HG02943 (cell line): ENCODE data around the gene HIVEP3.
A peak's percentile ranks its signal among the peaks of the same experiment; 100 is the strongest.
"Not testable (repeated sequence)": the region's sequence is repeated elsewhere in the genome, so short reads cannot be mapped to it uniquely, and the experiment has no call there.

Experiments
- ATAC-seq: cut with Tn5 transposase; IDR thresholded peaks from one replicate; pipeline ENCODE4 v1.9.1; 2021; ENCODE audit warnings: mild to moderate bottlenecking, low read depth, moderate library complexity; ENCODE audit not compliant: unreplicated experiment

The HIVEP3 gene

GRCh38 chr1:41918450-41919043 lies at the start of gene HIVEP3:
Gene HIVEP3, minus strand, starts transcription at chr1:41918922.
- ATAC-seq: no peak

DNA sequence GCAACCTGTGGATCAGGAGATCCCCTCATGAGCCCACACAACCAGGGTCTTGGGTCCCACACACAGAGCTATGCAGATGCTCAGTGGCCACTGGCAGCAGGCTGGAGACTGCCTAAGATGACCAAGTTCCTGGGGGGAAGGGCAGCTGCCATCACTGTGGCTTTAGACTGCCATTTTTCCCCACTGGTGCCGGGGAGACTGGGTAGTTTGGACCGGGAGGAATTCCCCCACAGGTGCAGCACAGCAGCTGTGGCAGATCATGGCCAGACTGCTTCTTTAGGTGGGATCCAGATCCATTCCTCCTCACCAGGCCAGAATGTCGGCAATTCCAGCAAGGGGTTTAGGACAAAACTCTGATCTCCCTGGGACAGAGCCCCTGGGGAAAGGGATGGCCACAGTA lies 45.7 kb upstream of the HIVEP3 start:
- no peak for ATAC-seq

DNA sequence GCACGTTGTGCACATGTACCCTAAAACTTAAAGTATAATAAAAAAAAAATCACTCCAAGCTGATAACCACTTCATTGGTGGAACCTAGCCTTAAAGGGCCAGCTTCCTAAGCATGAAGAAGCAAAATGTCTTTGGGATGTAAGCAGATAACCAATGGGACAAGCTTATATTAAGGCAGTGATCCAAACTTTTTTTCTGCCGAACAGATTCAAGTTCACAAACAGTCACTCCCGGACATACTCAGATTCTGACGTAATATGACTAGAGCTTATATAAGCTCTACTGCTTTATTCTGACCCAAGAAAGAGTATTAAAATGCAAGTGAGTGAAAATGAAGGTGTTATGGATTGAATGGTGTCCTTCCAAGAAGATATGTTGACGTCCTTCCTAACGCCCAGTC lies 44.9 kb upstream of the HIVEP3 start:
- no peak for ATAC-seq

- no peak for ATAC-seq
Observed at GRCh38 chr1:41958015-41958673, 39.4 kb upstream of the HIVEP3 start.

DNA sequence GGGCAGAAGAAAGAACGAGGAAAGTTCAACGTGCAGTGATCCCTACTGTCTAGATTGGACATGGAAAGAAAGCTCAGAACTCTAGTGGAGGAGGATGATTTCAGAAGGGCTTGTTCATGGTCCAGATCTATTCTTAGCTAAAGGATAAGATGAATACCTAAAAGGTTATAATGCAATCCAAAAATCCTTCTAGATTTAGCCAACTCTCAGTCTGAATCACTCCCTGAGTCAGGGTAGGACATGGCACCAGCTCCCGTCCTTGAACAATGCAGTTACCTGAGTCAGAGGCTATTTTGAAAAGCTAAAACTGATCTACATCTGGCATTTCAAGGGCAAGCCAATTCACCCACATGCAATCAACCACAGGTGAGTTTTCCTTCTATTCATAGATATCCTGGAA lies 38.8 kb upstream of the HIVEP3 start:
- no peak for ATAC-seq

DNA sequence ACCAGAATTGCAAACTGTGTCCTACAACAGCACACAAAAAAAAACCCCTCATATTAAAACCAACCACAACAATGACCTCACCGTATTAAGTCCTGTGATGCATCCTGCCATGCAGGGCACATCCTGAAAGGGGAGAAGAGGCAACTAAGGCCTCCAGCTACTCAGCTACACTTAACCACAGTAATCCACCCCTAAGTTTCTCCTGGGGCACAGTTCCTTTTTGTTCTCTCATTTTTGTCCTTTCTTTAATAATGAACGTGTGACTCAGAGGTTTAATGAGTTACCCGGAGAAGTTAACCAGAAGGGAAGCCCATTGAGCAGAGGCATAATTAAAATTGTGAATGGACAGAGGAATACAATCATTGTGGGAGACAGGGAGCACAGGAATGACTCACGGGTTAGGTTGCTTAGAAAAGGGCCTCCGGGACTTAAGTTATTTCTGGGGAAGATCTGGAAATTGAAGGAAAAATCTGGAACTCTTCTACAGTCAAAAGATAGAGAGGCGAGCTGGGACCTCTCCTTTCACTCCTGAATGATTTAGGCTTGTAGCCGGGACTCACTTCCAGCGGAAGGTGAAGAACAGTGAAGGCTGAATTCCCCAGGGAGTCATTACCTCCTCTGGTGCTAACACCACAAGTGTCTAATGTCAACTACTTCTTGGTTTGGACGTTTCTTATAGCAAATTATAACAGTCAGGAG lies 36.9 kb upstream of the HIVEP3 start:
- peak; percentile 71 for ATAC-seq

DNA sequence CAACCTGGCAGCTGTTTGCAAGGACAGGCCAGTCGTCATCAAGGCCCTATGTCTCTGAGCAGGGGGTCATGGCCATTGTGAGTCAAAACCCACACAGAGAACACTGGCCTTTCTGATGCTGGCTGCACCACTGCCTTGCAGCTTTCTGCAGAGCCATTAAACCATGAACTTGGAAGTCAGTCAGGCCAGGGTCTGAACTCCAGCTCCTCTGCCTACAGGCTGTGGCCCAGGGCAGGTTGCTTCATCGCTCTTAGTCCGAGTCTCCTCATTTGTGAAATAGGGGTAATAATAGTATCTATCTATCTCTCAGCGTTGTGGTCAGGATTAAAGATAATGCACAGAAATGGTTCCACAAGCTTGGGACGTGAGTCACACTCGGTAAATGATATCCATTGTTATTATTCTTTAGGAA lies 35.8 kb upstream of the HIVEP3 start:
- ATAC-seq: no peak

DNA sequence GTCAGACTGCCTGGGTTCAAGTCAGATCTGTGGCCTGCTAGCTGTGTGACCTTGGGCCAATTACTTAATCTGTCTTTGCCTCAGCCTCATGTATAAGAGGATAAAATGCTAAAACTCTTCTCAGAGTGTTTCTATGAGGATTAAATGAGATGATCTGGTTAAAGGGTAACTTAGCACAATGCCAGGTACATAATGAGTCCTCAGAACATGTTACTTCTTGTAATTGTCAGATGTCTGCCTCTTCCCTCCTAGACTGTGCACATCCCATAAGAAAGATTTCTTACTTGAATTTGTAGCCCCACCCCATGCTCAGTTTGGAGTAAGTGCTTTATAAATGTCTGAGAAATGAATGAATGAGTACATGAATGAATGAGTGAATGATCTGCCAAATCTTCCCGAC lies 34.6 kb upstream of the HIVEP3 start:
- no peak for ATAC-seq

DNA sequence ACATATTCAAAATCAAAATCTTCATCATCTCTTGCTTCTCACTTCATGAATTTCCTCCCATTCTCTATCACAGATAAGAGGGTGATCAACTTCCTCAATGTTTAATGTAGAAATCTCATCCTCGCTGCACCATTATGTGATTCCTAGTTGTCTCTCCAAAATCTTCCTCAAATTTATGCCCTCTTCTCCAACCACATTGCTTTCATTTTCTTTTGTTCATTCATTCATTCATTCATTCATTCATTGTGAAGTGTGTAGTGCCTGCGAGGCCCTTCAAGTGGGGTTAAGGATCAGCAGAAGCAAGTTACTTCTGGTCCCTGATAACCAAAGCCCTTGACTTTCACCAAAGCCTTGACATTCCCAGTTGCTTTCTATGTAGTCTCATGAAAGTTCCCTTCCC lies 33.5 kb upstream of the HIVEP3 start:
- ATAC-seq: no peak

GRCh38 chr1:41951492-41951891 lies 32.8 kb upstream of the HIVEP3 start:
- not testable (repeated sequence) for ATAC-seq

- ATAC-seq: no peak
Observed at GRCh38 chr1:41950820-41951219, 32.1 kb upstream of the HIVEP3 start.

DNA sequence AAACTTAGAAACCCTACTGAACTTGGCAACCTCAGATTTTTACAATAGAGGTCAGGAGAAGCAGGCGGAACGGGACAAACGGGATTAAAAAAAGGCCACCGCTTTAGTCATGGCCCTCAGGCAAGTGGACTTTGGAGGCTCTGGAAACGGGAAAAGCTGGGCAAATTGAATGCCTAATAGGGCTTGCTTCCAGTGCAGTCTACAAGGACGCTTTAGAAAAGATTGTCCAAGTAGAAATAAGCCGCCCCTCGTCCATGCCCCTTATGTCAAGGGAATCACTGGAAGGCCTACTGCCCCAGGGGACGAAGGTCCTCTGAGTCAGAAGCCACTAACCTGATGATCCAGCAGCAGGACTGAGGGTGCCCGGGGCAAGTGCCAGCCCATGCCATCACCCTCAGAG lies 27.2 kb upstream of the HIVEP3 start:
- ATAC-seq: not testable (repeated sequence)

DNA sequence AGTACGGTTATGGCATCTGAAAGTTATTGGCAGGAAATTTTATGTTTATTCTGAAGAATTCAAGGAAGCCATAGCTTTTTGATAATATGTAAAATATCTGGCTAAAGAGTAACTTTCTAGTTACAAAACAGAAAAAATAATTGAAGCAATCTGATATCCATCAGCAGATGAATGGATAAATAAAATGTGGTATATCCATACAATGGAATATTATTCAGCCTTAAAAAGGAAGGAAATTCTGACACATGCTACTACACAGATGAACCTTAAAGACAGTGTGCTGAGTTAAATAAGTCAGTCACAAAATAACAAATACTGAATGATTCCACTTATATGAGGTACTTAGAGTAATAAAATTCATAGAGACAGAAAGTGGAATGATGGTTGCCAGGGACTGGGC lies 25.0 kb upstream of the HIVEP3 start:
- ATAC-seq: no peak

DNA sequence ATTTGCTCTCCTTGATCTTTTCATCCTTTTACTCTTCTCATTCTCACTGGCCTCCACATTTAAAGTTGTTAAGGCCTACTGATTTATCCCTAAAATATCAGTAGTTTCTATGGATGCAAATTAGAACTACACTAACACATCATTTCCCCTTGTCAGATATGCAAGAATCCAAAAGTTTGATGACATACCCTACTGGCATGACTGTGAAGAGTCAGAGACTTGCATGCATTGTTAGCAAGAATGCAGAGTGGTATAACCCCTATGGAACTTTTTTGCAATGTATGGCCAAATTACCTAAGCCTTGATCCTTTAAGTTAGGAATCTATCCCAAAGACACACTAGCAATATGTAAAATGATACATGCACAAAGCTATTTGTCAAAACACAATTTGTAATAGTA lies 23.6 kb upstream of the HIVEP3 start:
- no peak for ATAC-seq

DNA sequence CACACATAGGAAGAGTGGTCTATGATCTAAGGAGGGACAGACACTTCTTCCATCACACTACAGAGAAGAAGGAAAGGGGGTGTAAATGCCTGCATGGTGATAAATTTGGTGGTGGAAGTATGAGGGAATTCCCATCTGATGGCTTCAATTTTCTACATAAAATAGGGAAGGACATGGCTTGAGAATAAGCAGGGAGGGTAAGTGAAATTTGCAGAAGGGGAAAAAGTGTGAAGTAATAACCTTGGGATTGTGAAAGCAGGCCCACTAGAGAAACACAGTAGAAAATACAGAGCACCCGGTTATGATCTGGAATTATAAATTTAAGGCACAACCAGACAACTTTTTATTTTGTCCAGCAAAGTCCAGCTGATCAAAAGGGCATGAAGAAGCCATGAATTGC lies 22.7 kb upstream of the HIVEP3 start:
- no peak for ATAC-seq

DNA sequence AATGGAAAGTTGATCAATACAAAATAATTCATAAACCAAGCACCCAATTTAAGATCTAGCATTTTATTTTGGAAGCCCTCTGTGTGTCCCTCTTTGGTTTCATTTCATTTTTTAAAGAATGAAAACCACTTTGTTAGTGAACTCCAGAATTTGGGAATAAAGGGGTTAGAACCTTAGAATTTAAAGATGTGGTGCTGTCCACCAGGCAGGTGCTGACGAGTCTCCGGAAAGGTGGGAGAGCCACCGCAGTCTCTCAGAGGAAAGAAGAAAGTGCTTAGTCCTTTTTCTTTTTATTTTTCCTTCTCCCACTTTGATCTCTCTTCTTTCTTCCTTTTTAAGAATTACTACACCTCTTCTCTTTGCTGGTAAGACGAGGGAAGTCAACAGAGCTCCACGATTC lies 20.5 kb upstream of the HIVEP3 start:
- ATAC-seq: no peak

GRCh38 chr1:41936107-41936506 lies 17.4 kb upstream of the HIVEP3 start:
- ATAC-seq: no peak

DNA sequence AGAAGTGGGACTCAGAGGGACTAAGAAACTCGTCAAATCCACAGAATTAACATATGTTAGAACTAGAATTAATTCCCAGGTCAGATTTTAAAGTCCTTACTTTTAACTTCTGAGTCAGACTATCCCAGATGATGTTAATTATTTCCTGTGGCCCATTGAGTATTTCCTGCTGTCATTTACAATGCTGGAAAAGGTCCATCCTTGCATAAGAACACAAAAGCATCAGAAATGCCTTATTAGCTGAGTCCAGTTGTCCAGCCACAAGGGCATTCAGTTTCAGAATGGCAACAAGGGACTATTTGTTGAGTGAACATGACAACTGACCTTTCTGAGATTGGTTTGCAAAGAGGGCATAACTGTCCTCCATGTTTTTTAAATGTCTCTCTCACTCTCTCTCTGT lies 16.5 kb upstream of the HIVEP3 start:
- ATAC-seq: no peak

- no peak for ATAC-seq
Observed at GRCh38 chr1:41933106-41933505, 14.4 kb upstream of the HIVEP3 start.

GRCh38 chr1:41931578-41931977 lies 12.9 kb upstream of the HIVEP3 start:
- ATAC-seq: no peak

DNA sequence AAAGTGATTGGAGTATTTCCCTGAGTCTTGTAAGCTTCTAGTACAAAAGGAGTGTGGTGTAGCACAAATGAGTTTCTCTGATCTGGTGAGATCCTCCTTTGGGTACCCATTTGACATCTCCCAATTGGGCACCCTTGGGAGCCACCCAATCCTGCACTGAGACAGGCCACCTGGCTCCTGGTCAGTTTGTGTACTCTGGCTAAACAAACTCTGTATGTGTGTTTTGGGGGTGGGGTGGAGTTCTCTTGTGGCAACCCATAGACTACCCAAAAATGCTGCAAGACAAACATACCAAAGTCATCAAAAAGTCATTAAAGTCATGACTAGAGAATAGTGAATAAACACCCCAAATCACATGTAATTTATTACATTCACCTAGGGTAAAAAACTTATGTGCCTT lies 8.4 kb upstream of the HIVEP3 start:
- ATAC-seq: no peak

GRCh38 chr1:41925712-41926111 lies 7.0 kb upstream of the HIVEP3 start:
- no peak for ATAC-seq
